GM21529 (cell line): ENCODE results near the gene ATXN7L2.

Experiments
- ATAC-seq: cut with Tn5 transposase; IDR thresholded peaks from one replicate; pipeline ENCODE4 v1.9.1; 2021; ENCODE audit not compliant: unreplicated experiment

The ATXN7L2 gene

GRCh38 chr1:109522026-109522425 lies 38.3 kb downstream of the ATXN7L2 start:
- no peak for ATAC-seq

- no peak for ATAC-seq
These were observed 40.0 kb downstream of the ATXN7L2 start for GRCh38 chr1:109523706-109524105.

GRCh38 chr1:109527098-109527811 lies 43.5 kb downstream of the ATXN7L2 start:
- ATAC-seq = no peak

GRCh38 chr1:109527846-109528695 lies 44.4 kb downstream of the ATXN7L2 start:
- no peak for ATAC-seq

- ATAC-seq = no peak
These were observed 45.0 kb downstream of the ATXN7L2 start for GRCh38 chr1:109528712-109529111.

- ATAC-seq = no peak
These were observed 46.3 kb downstream of the ATXN7L2 start for GRCh38 chr1:109529881-109530456.

GRCh38 chr1:109530457-109531087 lies 46.9 kb downstream of the ATXN7L2 start:
- ATAC-seq = no peak

- no peak for ATAC-seq
These were observed 47.7 kb downstream of the ATXN7L2 start for GRCh38 chr1:109531380-109531779.

- ATAC-seq = no peak
These were observed 48.2 kb downstream of the ATXN7L2 start for GRCh38 chr1:109531826-109532364.

GRCh38 chr1:109532365-109533136 lies 48.8 kb downstream of the ATXN7L2 start:
- ATAC-seq = peak; percentile 82

GRCh38 chr1:109534307-109534858 lies 50.7 kb downstream of the ATXN7L2 start:
- no peak for ATAC-seq

GRCh38 chr1:109535481-109535880 lies 51.8 kb downstream of the ATXN7L2 start:
- ATAC-seq = no peak

GRCh38 chr1:109535971-109536491 lies 52.3 kb downstream of the ATXN7L2 start:
- no peak for ATAC-seq

GRCh38 chr1:109537450-109538178 lies 53.9 kb downstream of the ATXN7L2 start:
- ATAC-seq = no peak

- no peak for ATAC-seq
These were observed 55.3 kb downstream of the ATXN7L2 start for GRCh38 chr1:109538827-109539555.

GRCh38 chr1:109539676-109540075 lies 56.0 kb downstream of the ATXN7L2 start, which contains the start of gene GPR61:
Gene GPR61, plus strand, starts transcription at chr1:109539872. Its CDS starts 3,151 bp downstream, at chr1:109543023.
- ATAC-seq = no peak

- ATAC-seq = no peak
These were observed 57.4 kb downstream of the ATXN7L2 start for GRCh38 chr1:109541102-109541501.
